Osteocyte (in vitro differentiated cells): ENCODE data around the gene RAD50. TPM values are rescaled to one million over a fixed set of nuclear protein-coding genes. Genes with fewer than 3 reads are reported as not detected.

Source experiments
- DNase-seq: peaks from one replicate; pipeline ENCODE4 v3.0.0; 2021; ENCODE audit warnings: mixed read lengths; ENCODE audit not compliant: unreplicated experiment; ENCODE audit errors: extremely low spot score
- H3K27ac Mint-ChIP-seq: one replicate; pipeline ENCODE4 v1.8.0; 2021; ENCODE audit warnings: mild to moderate bottlenecking, mixed read lengths; ENCODE audit not compliant: unreplicated experiment
- H3K27me3 Mint-ChIP-seq: one replicate; pipeline ENCODE4 v1.8.0; 2021; ENCODE audit warnings: mixed read lengths; ENCODE audit not compliant: unreplicated experiment
- H3K36me3 Mint-ChIP-seq: one replicate; pipeline ENCODE4 v1.8.0; 2021; ENCODE audit warnings: mixed read lengths; ENCODE audit not compliant: unreplicated experiment
- H3K4me1 Mint-ChIP-seq: one replicate; pipeline ENCODE4 v1.8.0; 2021; ENCODE audit warnings: mixed read lengths; ENCODE audit not compliant: unreplicated experiment
- H3K4me3 Mint-ChIP-seq: one replicate; pipeline ENCODE4 v1.8.0; 2021; ENCODE audit warnings: mild to moderate bottlenecking, moderate library complexity, mixed read lengths; ENCODE audit not compliant: unreplicated experiment
- H3K9me3 Mint-ChIP-seq: one replicate; pipeline ENCODE4 v1.8.0; 2021; ENCODE audit warnings: mixed read lengths; ENCODE audit not compliant: unreplicated experiment
- CTCF ChIP-seq: fragments of 200-600 bp; sonication (generic); IDR thresholded peaks from 2 replicates; pipeline ENCODE4 v1.5.0; 2021; ENCODE audit warnings: antibody characterized with exemption, mild to moderate bottlenecking, moderate library complexity
- total RNA-seq: library from RNA; stranded (reverse); gene quantifications from 2 replicates; pipeline ENCODE4 v1.2.1, GENCODE V29; 2021

RAD50 gene
- total RNA-seq, 1 donor from 2014 or later: 27.5 TPM

DNA sequence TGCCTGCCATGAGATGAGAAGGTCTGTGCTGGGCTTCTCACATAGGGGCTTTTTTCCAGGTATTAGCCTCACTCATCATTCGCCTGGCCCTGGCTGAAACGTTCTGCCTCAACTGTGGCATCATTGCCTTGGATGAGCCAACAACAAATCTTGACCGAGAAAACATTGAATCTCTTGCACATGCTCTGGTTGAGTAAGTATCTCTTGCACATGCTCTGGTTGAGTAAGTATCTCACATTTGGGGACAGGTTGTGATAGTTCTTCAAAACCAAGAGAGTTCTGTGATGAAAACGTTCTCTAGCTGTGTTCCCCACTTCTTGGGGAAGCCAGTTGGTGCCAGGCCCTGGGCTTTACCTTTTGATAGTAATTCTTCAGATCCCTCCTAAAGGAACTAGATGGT, 83.8 kb downstream of the RAD50 start:
- Mint-ChIP-seq H3K36me3 (peaks cover 36% of the 10 kb centered on the region), H3K27me3 (no peaks in the 10 kb centered on the region), H3K4me3 (no peak overlapping the region)

DNA sequence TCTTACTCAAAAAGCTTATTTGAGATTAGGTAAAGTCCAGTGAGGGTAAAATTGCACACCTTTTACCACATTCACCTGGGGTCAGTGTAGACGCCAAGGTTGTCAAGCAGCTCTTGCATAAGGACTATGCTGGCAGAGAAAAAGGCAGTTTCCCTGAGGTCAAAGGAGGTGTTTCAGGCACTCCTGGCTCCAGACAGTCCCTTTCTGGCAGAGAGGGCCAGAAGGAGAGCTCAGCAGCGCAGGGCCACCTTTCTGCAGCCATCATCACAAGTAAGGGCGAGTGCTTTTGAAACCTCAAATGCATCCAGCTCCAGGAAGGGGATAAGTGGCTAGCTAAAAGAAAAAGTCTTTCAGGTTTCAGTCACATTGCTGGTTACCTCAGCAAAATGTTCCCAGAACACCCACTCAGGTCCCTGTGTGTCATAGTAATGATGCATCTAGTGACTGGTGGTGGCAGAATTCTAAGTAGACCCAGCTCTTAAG, 84.5 kb downstream of the RAD50 start:
- no peak overlapping the region for H3K4me3 Mint-ChIP-seq
- no peaks in the 10 kb centered on the region for H3K27me3 Mint-ChIP-seq
- no peaks in the 10 kb centered on the region for H3K4me1 Mint-ChIP-seq
- DNase-seq: no peak
- peaks cover 36% of the 10 kb centered on the region for H3K36me3 Mint-ChIP-seq
- TF ChIP-seq CTCF: no peak
- no peak overlapping the region for H3K27ac Mint-ChIP-seq
- H3K9me3 Mint-ChIP-seq: no peaks in the 10 kb centered on the region

More for the DNA sequence above, 83.8 kb downstream of the RAD50 start:
- TF ChIP-seq CTCF: no peak
- H3K27ac Mint-ChIP-seq: no peak overlapping the region
- no peaks in the 10 kb centered on the region for H3K9me3 Mint-ChIP-seq
- no peak for DNase-seq
- H3K4me1 Mint-ChIP-seq: no peaks in the 10 kb centered on the region

GRCh38 chr5:132641841-132642240, 85.1 kb downstream of the RAD50 start:
- Mint-ChIP-seq H3K9me3 (no peaks in the 10 kb centered on the region), H3K4me3 (no peak overlapping the region), H3K27me3 (peaks cover 3% of the 10 kb centered on the region), H3K27ac (no peak overlapping the region), H3K4me1 (no peaks in the 10 kb centered on the region), H3K36me3 (peaks cover 36% of the 10 kb centered on the region)
- no peak for TF ChIP-seq CTCF
- no peak for DNase-seq

- Mint-ChIP-seq H3K27ac (no peak overlapping the region), H3K4me1 (no peaks in the 10 kb centered on the region), H3K36me3 (peaks cover 27% of the 10 kb centered on the region), H3K4me3 (no peak overlapping the region), H3K9me3 (peaks cover 10% of the 10 kb centered on the region), H3K27me3 (peaks cover 15% of the 10 kb centered on the region)
- no peak for DNase-seq
- TF ChIP-seq CTCF: no peak
Observed at GRCh38 chr5:132644177-132644576, 87.4 kb downstream of the RAD50 start.

DNA sequence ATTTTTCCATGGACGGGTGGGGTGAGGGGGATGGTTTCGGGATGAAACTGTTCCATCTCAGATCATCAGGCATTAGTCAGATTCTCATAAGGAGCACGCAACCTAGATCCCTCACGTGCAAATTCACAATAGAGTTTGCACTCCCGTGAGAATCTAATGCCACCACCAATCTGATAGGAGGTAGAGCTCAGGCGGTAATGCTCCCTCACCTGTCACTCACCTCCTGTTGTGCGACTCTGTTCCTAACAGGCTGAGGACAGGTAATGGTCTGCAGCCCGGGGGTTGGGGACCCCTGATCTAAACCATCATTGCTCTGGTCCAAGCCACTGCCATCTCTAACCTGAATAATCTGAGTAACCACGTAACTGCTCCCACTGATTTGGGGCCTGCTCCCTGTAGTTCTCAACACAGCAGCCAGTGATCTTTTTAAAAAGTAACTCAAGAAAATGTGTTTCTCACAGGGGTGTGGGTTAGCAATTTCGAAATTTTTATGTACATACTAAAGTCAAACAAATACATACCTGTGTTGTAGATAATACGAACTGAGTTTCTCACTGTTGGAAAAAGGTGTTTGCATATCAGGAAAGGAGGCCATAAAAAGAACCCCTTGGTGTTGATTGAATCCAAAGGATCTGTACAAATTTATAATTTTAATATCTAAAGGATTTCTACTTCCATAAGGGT, 89.9 kb downstream of the RAD50 start:
- no peak for DNase-seq
- Mint-ChIP-seq H3K9me3 (peaks cover 10% of the 10 kb centered on the region), H3K27ac (no peak overlapping the region), H3K4me3 (no peak overlapping the region), H3K27me3 (peaks cover 15% of the 10 kb centered on the region), H3K36me3 (peaks cover 19% of the 10 kb centered on the region), H3K4me1 (no peaks in the 10 kb centered on the region)
- no peak for TF ChIP-seq CTCF
